ENCODE data around the gene DCTN5. TPM values are rescaled to one million over a fixed set of nuclear protein-coding genes. Genes with fewer than 3 reads are reported as not detected.

The DCTN5 gene
- polyA plus RNA-seq, 1 of the 3 experiments (the other 2 are of a cell fraction), result 45.6 TPM

- Histone ChIP-seq H3K27ac (ENCODE audit: low read depth in 2 of 2, low read length in 1 of 2) (no peak overlapping the region), H3K9me2 (no peaks in the 10 kb centered on the region), H3K27me3 (ENCODE audit: insufficient read depth) (no peaks in the 10 kb centered on the region; the same call in 1 of the 2 replicates), H3K9ac (no peak overlapping the region), H3K9me3 (no peaks in the 10 kb centered on the region), H3F3A (replicated peaks; ENCODE audit: insufficient read depth) (no peaks in the 10 kb centered on the region), H4K20me1 (ENCODE audit: insufficient read depth) (no peaks in the 10 kb centered on the region), H3K4me2 (no peak overlapping the region), H3K4me3 (ENCODE audit: low read depth in 2 of 2, low read length in 1 of 2) (no peak overlapping the region), H2AFZ (ENCODE audit: low read depth) (no peak overlapping the region), H3K4me1 (ENCODE audit: control insufficient read depth in 1 of 2, insufficient read depth in 2 of 2, low read depth in 1 of 2, low read length in 1 of 2) (no peaks in the 10 kb centered on the region), H3K36me3 (replicated peaks in 1 of 2; ENCODE audit: control insufficient read depth in 1 of 2, insufficient read depth in 2 of 2, low read length in 1 of 2) (no peaks in the 10 kb centered on the region), H3K79me2 (ENCODE audit: insufficient read depth) (no peaks in the 10 kb centered on the region)
- ChIA-PET CTCF (no interaction called here), POLR2A (no interaction called here)
- 40% methylated on average over 3 of the region's 3 CpGs for WGBS (ENCODE audit: low lambda C conversion rate)
- no peak for TF ChIP-seq JUND (IDR thresholded peaks at IDR 0.05)
- TF ChIP-seq TCF12 (IDR thresholded peaks at IDR 0.05), result no peak
- TF ChIP-seq CTCF (IDR thresholded peaks at IDR 0.05), result no peak
- TF ChIP-seq ELF1 (IDR thresholded peaks at IDR 0.05), result no peak
- no peak for TF ChIP-seq GATA2 (CRISPR knock-in tag; IDR thresholded peaks at IDR 0.05)
- no peak for TF ChIP-seq USF2 (IDR thresholded peaks at IDR 0.05; ENCODE audit: borderline replicate concordance, low read depth, low read length)
- TF ChIP-seq EZH2phosphoT487 (IDR thresholded peaks at IDR 0.05; ENCODE audit: borderline replicate concordance, low read depth), result no peak
- TF ChIP-seq NRF1 (IDR thresholded peaks at IDR 0.05; ENCODE audit: low read depth, low read length), result no peak
- TF ChIP-seq MXI1 (IDR thresholded peaks at IDR 0.05; ENCODE audit: low read depth, low read length), result no peak
- TF ChIP-seq TEAD4 (IDR thresholded peaks at IDR 0.05; ENCODE audit: borderline replicate concordance, insufficient read depth), result no peak
- TF ChIP-seq USF1 (IDR thresholded peaks at IDR 0.05; ENCODE audit: borderline replicate concordance, low read depth), result no peak
- TF ChIP-seq RFX5 (IDR thresholded peaks at IDR 0.05; ENCODE audit: low read length), result no peak
- no peak for TF ChIP-seq FOSL2 (IDR thresholded peaks at IDR 0.05; ENCODE audit: borderline replicate concordance, low read depth)
- TF ChIP-seq TAF1 (IDR thresholded peaks at IDR 0.05; ENCODE audit: borderline replicate concordance, low read depth, low read length), result no peak
- no peak for TF ChIP-seq GABPA (IDR thresholded peaks at IDR 0.05; ENCODE audit: low read depth)
- TF ChIP-seq NFIC (IDR thresholded peaks at IDR 0.05; ENCODE audit: borderline replicate concordance), result no peak
- no peak for DNase-seq
These were observed 69.2 kb downstream of the DCTN5 start for GRCh38 chr16:23710504-23710903.

GRCh38 chr16:23711785-23712184 lies 70.5 kb downstream of the DCTN5 start:
- Histone ChIP-seq H3K36me3 (replicated peaks in 1 of 2; ENCODE audit: control insufficient read depth in 1 of 2, insufficient read depth in 2 of 2, low read length in 1 of 2) (no peaks in the 10 kb centered on the region), H3K79me2 (ENCODE audit: insufficient read depth) (no peaks in the 10 kb centered on the region), H3F3A (replicated peaks; ENCODE audit: insufficient read depth) (no peaks in the 10 kb centered on the region), H3K27me3 (ENCODE audit: insufficient read depth) (peaks cover 2% of the 10 kb centered on the region; the same call in 1 of the 2 replicates), H3K4me2 (no peak overlapping the region), H3K4me3 (ENCODE audit: low read depth in 2 of 2, low read length in 1 of 2) (no peak overlapping the region), H2AFZ (ENCODE audit: low read depth) (no peak overlapping the region), H3K9me3 (no peaks in the 10 kb centered on the region), H3K27ac (ENCODE audit: low read depth in 2 of 2, low read length in 1 of 2) (no peak overlapping the region), H4K20me1 (ENCODE audit: insufficient read depth) (no peaks in the 10 kb centered on the region), H3K9ac (no peak overlapping the region), H3K9me2 (no peaks in the 10 kb centered on the region), H3K4me1 (ENCODE audit: control insufficient read depth in 1 of 2, insufficient read depth in 2 of 2, low read depth in 1 of 2, low read length in 1 of 2) (no peaks in the 10 kb centered on the region)
- DNase-seq, result no peak
- CTCF ChIA-PET, result interaction anchor here (0.5 kb wide), 1 partner anchor 16 kb away, joined by 3 read pairs; no protein-coding TSS in a partner anchor
- WGBS (ENCODE audit: low lambda C conversion rate), result 20% methylated on average over 3 of the region's 4 CpGs
- no peak for TF ChIP-seq GATA2 (CRISPR knock-in tag; IDR thresholded peaks at IDR 0.05)
- no peak for TF ChIP-seq FOXJ3 (CRISPR knock-in tag; IDR thresholded peaks at IDR 0.05)
- TF ChIP-seq JUND (IDR thresholded peaks at IDR 0.05), result no peak
- TF ChIP-seq REST (IDR thresholded peaks at IDR 0.05; ENCODE audit: low read depth, low read length), result no peak
- TF ChIP-seq GABPA (IDR thresholded peaks at IDR 0.05; ENCODE audit: low read depth), result no peak
- TF ChIP-seq POLR2AphosphoS5 (IDR thresholded peaks at IDR 0.05; ENCODE audit: low read depth, low read length), result no peak
- TF ChIP-seq TCF12 (IDR thresholded peaks at IDR 0.05), result no peak
- no peak for TF ChIP-seq NRF1 (IDR thresholded peaks at IDR 0.05; ENCODE audit: low read depth, low read length)
- no peak for TF ChIP-seq CHD2 (IDR thresholded peaks at IDR 0.05; ENCODE audit: low read length, partially characterized antibody)
- no peak for TF ChIP-seq FOSL2 (IDR thresholded peaks at IDR 0.05; ENCODE audit: borderline replicate concordance, low read depth)
- POLR2A ChIA-PET, result no interaction called here

Data from SK-N-SH (cell line).